Measurements from ENCODE around the gene CTDSP1. TPM values are rescaled to one million over a fixed set of nuclear protein-coding genes. Genes with fewer than 3 reads are reported as not detected.

Gene CTDSP1
- total RNA-seq, 1 donor from 2014 or later = 65.5 TPM

GRCh38 chr2:218432676-218433365 lies 33.2 kb downstream of the CTDSP1 start:
- no peak for DNase-seq (ENCODE audit: low read depth)
- TF ChIP-seq CTCF (conservative IDR thresholded peaks at IDR 0.05; ENCODE audit: low read depth, low read length) = no peak
- no peak overlapping the region for H3K4me3 ChIP-seq (ENCODE audit: low read depth, low read length)

GRCh38 chr2:218434456-218434855 lies 34.8 kb downstream of the CTDSP1 start:
- TF ChIP-seq CTCF (conservative IDR thresholded peaks at IDR 0.05; ENCODE audit: low read depth, low read length) = no peak
- DNase-seq (ENCODE audit: low read depth) = no peak
- H3K4me3 ChIP-seq (ENCODE audit: low read depth, low read length) = no peak overlapping the region

GRCh38 chr2:218435003-218435982 lies 35.6 kb downstream of the CTDSP1 start:
- no peak overlapping the region for H3K4me3 ChIP-seq (ENCODE audit: low read depth, low read length)
- TF ChIP-seq CTCF (conservative IDR thresholded peaks at IDR 0.05; ENCODE audit: low read depth, low read length) = no peak
- no peak for DNase-seq (ENCODE audit: low read depth)

- no peak for TF ChIP-seq CTCF (conservative IDR thresholded peaks at IDR 0.05; ENCODE audit: low read depth, low read length)
- no peak for DNase-seq (ENCODE audit: low read depth)
- H3K4me3 ChIP-seq (ENCODE audit: low read depth, low read length) = no peak overlapping the region
Observed at GRCh38 chr2:218436992-218437391, 37.3 kb downstream of the CTDSP1 start.

GRCh38 chr2:218437969-218438368 lies 38.3 kb downstream of the CTDSP1 start:
- H3K4me3 ChIP-seq (ENCODE audit: low read depth, low read length) = no peak overlapping the region
- TF ChIP-seq CTCF (conservative IDR thresholded peaks at IDR 0.05; ENCODE audit: low read depth, low read length) = no peak
- DNase-seq (ENCODE audit: low read depth) = no peak

- DNase-seq (ENCODE audit: low read depth) = no peak
- no peak for TF ChIP-seq CTCF (conservative IDR thresholded peaks at IDR 0.05; ENCODE audit: low read depth, low read length)
- H3K4me3 ChIP-seq (ENCODE audit: low read depth, low read length) = no peak overlapping the region
Observed at GRCh38 chr2:218438596-218438995, 38.9 kb downstream of the CTDSP1 start.
